ENCODE data around the gene ANKRD29.
A peak's percentile ranks its signal among the peaks of the same experiment; 100 is the strongest.
"Not testable (repeated sequence)": the region's sequence is repeated elsewhere in the genome, so short reads cannot be mapped to it uniquely, and the experiment has no call there.

Gene ANKRD29

GRCh38 chr18:23618862-23619387, 43.8 kb downstream of the ANKRD29 start:
- no peak for TF ChIP-seq CTCF (IDR thresholded peaks at IDR 0.05; ENCODE audit: low read depth, low read length, missing control alignments)
- H3K4me3 ChIP-seq (replicated peaks; ENCODE audit: low read depth, low read length), result peak overlapping the region; percentile 39
- no peak for DNase-seq (ENCODE audit: extremely low read depth, low read depth)

GRCh38 chr18:23617412-23618014, 45.2 kb downstream of the ANKRD29 start:
- no peak overlapping the region for H3K4me3 ChIP-seq (replicated peaks; ENCODE audit: low read depth, low read length)
- TF ChIP-seq CTCF (IDR thresholded peaks at IDR 0.05; ENCODE audit: low read depth, low read length, missing control alignments), result no peak
- DNase-seq (ENCODE audit: extremely low read depth, low read depth), result no peak

GRCh38 chr18:23616258-23616657, 46.5 kb downstream of the ANKRD29 start:
- TF ChIP-seq CTCF (IDR thresholded peaks at IDR 0.05; ENCODE audit: low read depth, low read length, missing control alignments), result no peak
- H3K4me3 ChIP-seq (replicated peaks; ENCODE audit: low read depth, low read length), result no peak overlapping the region
- DNase-seq (ENCODE audit: extremely low read depth, low read depth), result no peak

- TF ChIP-seq CTCF (IDR thresholded peaks at IDR 0.05; ENCODE audit: low read depth, low read length, missing control alignments), result no peak
- no peak overlapping the region for H3K4me3 ChIP-seq (replicated peaks; ENCODE audit: low read depth, low read length)
- DNase-seq (ENCODE audit: extremely low read depth, low read depth), result no peak
Measured at GRCh38 chr18:23614891-23615290, 47.8 kb downstream of the ANKRD29 start.

GRCh38 chr18:23614413-23614812, 48.3 kb downstream of the ANKRD29 start:
- TF ChIP-seq CTCF (IDR thresholded peaks at IDR 0.05; ENCODE audit: low read depth, low read length, missing control alignments), result no peak
- no peak for DNase-seq (ENCODE audit: extremely low read depth, low read depth)

GRCh38 chr18:23613091-23613475, 49.6 kb downstream of the ANKRD29 start:
- not testable (repeated sequence) for H3K4me3 ChIP-seq (replicated peaks; ENCODE audit: low read depth, low read length); DNase-seq (ENCODE audit: extremely low read depth, low read depth)

More at GRCh38 chr18:23614413-23614812, 48.3 kb downstream of the ANKRD29 start:
- no peak overlapping the region for H3K4me3 ChIP-seq (replicated peaks; ENCODE audit: low read depth, low read length)

- DNase-seq (ENCODE audit: extremely low read depth, low read depth), result no peak
- H3K4me3 ChIP-seq (replicated peaks; ENCODE audit: low read depth, low read length), result no peak overlapping the region
- no peak for TF ChIP-seq CTCF (IDR thresholded peaks at IDR 0.05; ENCODE audit: low read depth, low read length, missing control alignments)
Measured at GRCh38 chr18:23612434-23613090, 50.1 kb downstream of the ANKRD29 start.
